HG03442 (cell line): ENCODE measurements around the gene KRTAP1-1.
"Not testable (repeated sequence)": the region's sequence is repeated elsewhere in the genome, so short reads cannot be mapped to it uniquely, and the experiment has no call there.

Experiments
- ATAC-seq: cut with Tn5 transposase; IDR thresholded peaks from one replicate; pipeline ENCODE4 v1.9.1; 2021; ENCODE audit warnings: mild to moderate bottlenecking, moderate library complexity; ENCODE audit not compliant: unreplicated experiment

The KRTAP1-1 gene

GRCh38 chr17:41057547-41057946 is 16.3 kb upstream of the KRTAP1-1 start:
- no peak for ATAC-seq

- not testable (repeated sequence) for ATAC-seq
Measured at GRCh38 chr17:41055130-41055529, 13.9 kb upstream of the KRTAP1-1 start, which contains the start of gene KRTAP2-2. KRTAP2-2 (minus strand) TSS chr17:41055230; CDS start chr17:41055211, 19 bp downstream.

- not testable (repeated sequence) for ATAC-seq
Measured at GRCh38 chr17:41054556-41054955, 13.3 kb upstream of the KRTAP1-1 start.

GRCh38 chr17:41054025-41054424 is 12.8 kb upstream of the KRTAP1-1 start:
- no peak for ATAC-seq

GRCh38 chr17:41052566-41052965 is 11.3 kb upstream of the KRTAP1-1 start:
- no peak for ATAC-seq

GRCh38 chr17:41049110-41049509 is 7.9 kb upstream of the KRTAP1-1 start:
- ATAC-seq: no peak

GRCh38 chr17:41048441-41048840 is 7.2 kb upstream of the KRTAP1-1 start:
- ATAC-seq: no peak

GRCh38 chr17:41046735-41047465 is 5.7 kb upstream of the KRTAP1-1 start, which contains the start of gene KRTAP2-1:
KRTAP2-1 (minus strand) TSS chr17:41047316; CDS start chr17:41047267, 49 bp downstream.
- not testable (repeated sequence) for ATAC-seq

GRCh38 chr17:41042953-41043352 is 1.7 kb upstream of the KRTAP1-1 start:
- no peak for ATAC-seq

GRCh38 chr17:41037853-41038350 is 3.3 kb downstream of the KRTAP1-1 start:
- no peak for ATAC-seq

- not testable (repeated sequence) for ATAC-seq
Measured at GRCh38 chr17:41034346-41034935, 6.8 kb downstream of the KRTAP1-1 start, which contains the start of gene KRTAP1-3. KRTAP1-3 (minus strand) TSS chr17:41034874; CDS start chr17:41034821, 53 bp downstream.

- no peak for ATAC-seq
Measured at GRCh38 chr17:41029633-41030245, 11.5 kb downstream of the KRTAP1-1 start, which contains the start of gene KRTAP1-4. KRTAP1-4 (minus strand) TSS chr17:41030195; CDS start chr17:41030078, 117 bp downstream.

GRCh38 chr17:41026715-41027471 is 14.4 kb downstream of the KRTAP1-1 start, which contains the start of gene KRTAP1-5:
KRTAP1-5 (minus strand) TSS chr17:41027208; CDS start chr17:41027155, 53 bp downstream.
- ATAC-seq: no peak

GRCh38 chr17:41024697-41025096 is 16.6 kb downstream of the KRTAP1-1 start:
- no peak for ATAC-seq

GRCh38 chr17:41020336-41020735 is 20.9 kb downstream of the KRTAP1-1 start:
- no peak for ATAC-seq

GRCh38 chr17:41019415-41019814 is 21.8 kb downstream of the KRTAP1-1 start:
- ATAC-seq: no peak

GRCh38 chr17:41018541-41018940 is 22.7 kb downstream of the KRTAP1-1 start:
- no peak for ATAC-seq

- ATAC-seq: no peak
Measured at GRCh38 chr17:41016578-41017215, 24.6 kb downstream of the KRTAP1-1 start.

- no peak for ATAC-seq
Measured at GRCh38 chr17:41015454-41015853, 25.8 kb downstream of the KRTAP1-1 start.

GRCh38 chr17:41013606-41014005 is 27.6 kb downstream of the KRTAP1-1 start:
- no peak for ATAC-seq
